GM23248 (cell line): ENCODE results near the gene DCAF12.

ENCODE experiments used
- EZH2 ChIP-seq: fragments of 200-600 bp; sonication (generic); IDR thresholded peaks from 2 replicates; pipeline ENCODE4 v1.6.1; 2018; ENCODE audit warnings: antibody characterized with exemption, mild to moderate bottlenecking; ENCODE audit not compliant: insufficient read depth, poor library complexity, severe bottlenecking
- EZH2phosphoT487 ChIP-seq: fragments of 200-600 bp; sonication (generic); IDR thresholded peaks from 2 replicates; pipeline ENCODE4 v1.6.1; 2018; ENCODE audit warnings: antibody characterized with exemption, moderate library complexity, mild to moderate bottlenecking, low read depth; ENCODE audit not compliant: insufficient read depth

GRCh38 chr9:34169125-34169524, 42.6 kb upstream of the DCAF12 start:
- TF ChIP-seq EZH2phosphoT487, result no peak
- TF ChIP-seq EZH2, result no peak
